K562 (cell line): ENCODE measurements around the gene ASB10. TPM values are rescaled to one million over a fixed set of nuclear protein-coding genes. Genes with fewer than 3 reads are reported as not detected.

ENCODE experiments used
- ATAC-seq: fragments of 200-7000 bp; cut with Tn5 transposase; 3 replicates; pipeline ENCODE4 v1.9.1; 2020; ENCODE audit warnings: moderate library complexity
- BruUV-seq: library from RNA; stranded (reverse); fragments of 400-500 nt; replicated peaks from 2 replicates; lab custom pipeline; 2021; lab: Mats Ljungman, UMichigan
- CTCF ChIA-PET: fragments of 300-600 bp; formaldehyde crosslinking; extraction: SDS; loops from one replicate; lab custom pipeline; 2021; ENCODE audit warnings: low intra/inter-chr PET ratio; lab: Yijun Ruan, JAX
- POLR2A ChIA-PET: fragments of 300-600, 350-650 bp; sonication (Branson Sonifier 250); formaldehyde crosslinking; extraction: SDS; loops from one replicate; lab custom pipeline; 2021; ENCODE audit warnings: antibody characterized with exemption, inconsistent platforms; lab: Yijun Ruan, JAX
- DNase-seq, 4 experiments: peaks; one replicate each; pipeline versions ENCODE4 v3.0.0 to v3.0.0-alpha.2; 2011 to 2018; ENCODE audit warnings: low spot score in 3 of 4, mixed read lengths in 3 of 4; ENCODE audit errors: extremely low read depth in 1 of 4
- FAIRE-seq: peaks from 2 replicates; lab custom pipeline; 2011; peaks lifted over from hg19 to GRCh38; lab: Jason Lieb, UNC
- H2AFZ ChIP-seq: 2 replicates; pipeline ENCODE4 v1.6.0; 2011; ENCODE audit warnings: low read depth, low read length, control low read depth, inconsistent platforms
- H3K27ac ChIP-seq: fragments of 200-600 bp; 3 replicates; pipeline ENCODE4 v1.8.0; 2011; ENCODE audit warnings: low read depth, mild to moderate bottlenecking, control low read depth, inconsistent platforms, low read length, moderate library complexity, mixed read lengths; ENCODE audit errors: extremely low read depth
- H3K27me3 ChIP-seq, 2 experiments: fragments of 300-600 bp in 1 of 2; 2 replicates in 1 of 2; 3 replicates in 1 of 2; pipeline versions ENCODE4 v1.6.0 to v1.8.0; 2011; ENCODE audit warnings: inconsistent platforms in 2 of 2, low read length in 2 of 2, mild to moderate bottlenecking in 1 of 2, mixed read lengths in 1 of 2, moderate library complexity in 1 of 2; ENCODE audit not compliant: control insufficient read depth in 2 of 2, insufficient read depth in 2 of 2
- H3K36me3 ChIP-seq: fragments of 300-600 bp; 3 replicates; pipeline ENCODE4 v1.8.0; 2011; ENCODE audit warnings: mild to moderate bottlenecking, low read length, inconsistent platforms; ENCODE audit not compliant: control insufficient read depth, insufficient read depth
- H3K4me1 ChIP-seq, 2 experiments: fragments of 200-600 bp in 1 of 2; replicated peaks in 1 of 2; 2 replicates in 1 of 2; 3 replicates in 1 of 2; pipeline versions ENCODE4 v1.5.1 to v1.8.0; 2011; ENCODE audit warnings: inconsistent platforms in 2 of 2, low read length in 2 of 2, mild to moderate bottlenecking in 1 of 2, mixed read lengths in 1 of 2, moderate library complexity in 1 of 2; ENCODE audit not compliant: control insufficient read depth in 2 of 2, insufficient read depth in 2 of 2
- H3K4me2 ChIP-seq: 2 replicates; pipeline ENCODE4 v1.6.1; 2011; ENCODE audit warnings: low read length, control low read depth, inconsistent platforms, mixed read lengths; ENCODE audit not compliant: insufficient read depth
- H3K4me3 ChIP-seq: fragments of 200-600 bp; sonication (generic), shearing (Covaris generic); 2 replicates; pipeline ENCODE4 v1.5.1; 2016; ENCODE audit warnings: control low read depth, inconsistent platforms
- H3K79me2 ChIP-seq: fragments of 200-600 bp; 3 replicates; pipeline ENCODE4 v1.8.0; 2011; ENCODE audit warnings: low read length, inconsistent platforms; ENCODE audit not compliant: control insufficient read depth, insufficient read depth
- H3K9ac ChIP-seq, 2 experiments: 2 replicates each; pipeline versions ENCODE4 v1.6.0 to v1.6.1; 2011; ENCODE audit warnings: low read depth in 2 of 2, low read length in 2 of 2, control low read depth in 1 of 2, inconsistent platforms in 1 of 2, mild to moderate bottlenecking in 1 of 2, mixed read lengths in 1 of 2; ENCODE audit not compliant: insufficient read depth in 1 of 2
- H3K9me1 ChIP-seq: one replicate; pipeline ENCODE4 v1.6.0; 2011; ENCODE audit warnings: inconsistent platforms, mild to moderate bottlenecking, low read length, moderate library complexity; ENCODE audit not compliant: control insufficient read depth, insufficient read depth
- H3K9me3 ChIP-seq: replicated peaks from 2 replicates; pipeline ENCODE4 v1.5.1; 2011; ENCODE audit warnings: low read depth, low read length, inconsistent platforms; ENCODE audit not compliant: control insufficient read depth, insufficient read depth
- H4K20me1 ChIP-seq: replicated peaks from 2 replicates; pipeline ENCODE4 v1.6.1; 2011; ENCODE audit warnings: low read length, inconsistent platforms, mixed read lengths; ENCODE audit not compliant: control insufficient read depth, insufficient read depth
- ARID1B ChIP-seq: fragments of 450-650 bp; IDR thresholded peaks from 2 replicates; pipeline ENCODE4 v1.6.1; 2016; ENCODE audit warnings: antibody characterized with exemption, mild to moderate bottlenecking, inconsistent platforms
- ETS2 ChIP-seq: IDR thresholded peaks from 2 replicates; pipeline ENCODE4 v1.6.1; 2016; ENCODE audit warnings: borderline replicate concordance, missing genetic modification characterization, mild to moderate bottlenecking, moderate library complexity, missing compliant biosample characterization; ENCODE audit not compliant: poor library complexity, severe bottlenecking
- HDAC2 ChIP-seq: fragments of 450-650 bp; IDR thresholded peaks from 2 replicates; pipeline ENCODE4 v1.6.1; 2016; ENCODE audit warnings: mild to moderate bottlenecking
- STAT6 ChIP-seq: sonication (generic); formaldehyde crosslinking; IDR thresholded peaks from 2 replicates; pipeline ENCODE4 v1.8.1; 2023; ENCODE audit warnings: mild to moderate bottlenecking, missing genetic modification reagents
- ZNF398 ChIP-seq: fragments of 250-450 bp; sonication (Bioruptor Pico); IDR thresholded peaks from 2 replicates; pipeline ENCODE4 v1.8.0; 2021; ENCODE audit warnings: moderate library complexity, mild to moderate bottlenecking, inconsistent platforms
- ZNF699 ChIP-seq: fragments of 250-450 bp; sonication (Bioruptor Pico); IDR thresholded peaks from 2 replicates; pipeline ENCODE4 v1.8.0; 2021; ENCODE audit warnings: mild to moderate bottlenecking, moderate library complexity; ENCODE audit not compliant: insufficient replicate concordance
- WGBS: fragments of 100-300 bp; shearing (Covaris generic); methylation state at CpG from one replicate; pipeline ENCODE4 v1.1.6; 2016; ENCODE audit warnings: low coverage, mixed read lengths; ENCODE audit not compliant: insufficient coverage; ENCODE audit errors: missing lambda C conversion rate; 5-methylcytosine and 5-hydroxymethylcytosine counted together
- in situ Hi-C: fragments of 300-500 bp; cut with MboI; formaldehyde crosslinking; loops from 4 replicates; pipeline ENCODE4 v1.15.0; 2018; ENCODE audit warnings: inconsistent platforms, mixed read lengths
- intact Hi-C: fragments of 100-400 bp; cut with micrococcal nuclease; formaldehyde crosslinking; loops from 2 replicates; pipeline ENCODE4 v1.14.2; 2022
- polyA plus RNA-seq, 8 experiments: library from polyadenylated mRNA; depleted of rRNA in 4 of 8; stranded (reverse) in 5 of 8; unstranded in 3 of 8; fragments of >200 nt; fragmentation: Nextera tagmentation in 2 of 8; fragmentation: Illumina TruSeq in 1 of 8; extraction: Ambion mirVana in 2 of 8; extraction: Trizol in 1 of 8; gene quantifications; 2 replicates each; pipeline versions ENCODE4 v1.2.1 to v1.2.3, GENCODE V29; 2011 to 2014; ENCODE audit warnings: inconsistent platforms in 1 of 8, missing spikeins in 1 of 8
- total RNA-seq, 7 experiments: library from RNA; depleted of rRNA in 6 of 7; stranded (reverse); fragments of >200 nt in 6 of 7; fragmentation: Illumina TruSeq in 2 of 7; extraction: Trizol in 2 of 7; gene quantifications; 2 replicates each; pipeline versions ENCODE4 v1.2.1 to v1.2.3, GENCODE V29; 2011 to 2021; ENCODE audit warnings: low replicate concordance in 1 of 7

The ASB10 gene
- total and polyA plus RNA-seq, 9 of the 15 experiments (the other 6 are each of a cell fraction or from before 2014, with no cell fraction given), result not detected

GRCh38 chr7:151231080-151231479 lies 44.0 kb upstream of the ASB10 start:
- Histone ChIP-seq H3K27ac (no peak overlapping the region), H3K4me3 (no peak overlapping the region), H3K9me1 (peaks cover 6% of the 10 kb centered on the region), H2AFZ (0 out of 2 replicates have a peak overlapping the region, but pooled peaks have one; percentile 98), H3K79me2 (peaks cover 36% of the 10 kb centered on the region), H3K36me3 (peaks cover 22% of the 10 kb centered on the region), H3K4me1 (peaks cover 28 to 46% of the 10 kb centered on the region in 2 experiments; a peak in 4 of 5 replicates), H3K9me3 (no peaks in the 10 kb centered on the region), H3K9ac (no peak overlapping the region), H3K27me3 (no peaks in the 10 kb centered on the region), H4K20me1 (peaks cover 14% of the 10 kb centered on the region), H3K4me2 (no peak overlapping the region)
- WGBS, result 33% methylated on average over 1 of the region's 1 CpG
- in situ Hi-C loops (no loop called here), intact Hi-C loops (loop anchor here (5.0 kb wide), 1 partner anchor 224 kb away; no protein-coding TSS in a partner anchor)
- ATAC-seq, result no peak
- TF ChIP-seq ZNF398 (no peak), ETS2 (tag) (no peak), STAT6 (CRISPR knock-in tag) (no peak), ZNF699 (CRISPR knock-in tag) (no peak), HDAC2 (no peak), ARID1B (no peak)
- FAIRE-seq, result no peak
- ChIA-PET CTCF (interaction anchor here (0.6 kb wide), 1 partner anchor 122 kb away, joined by 3 read pairs; no protein-coding TSS in a partner anchor), POLR2A (no interaction called here)
- no peak for DNase-seq
- BruUV-seq, result no TSS peak
